Measurements from ENCODE around the gene NUBP1. TPM values are rescaled to one million over a fixed set of nuclear protein-coding genes. Genes with fewer than 3 reads are reported as not detected.
"Not testable (repeated sequence)": the region's sequence is repeated elsewhere in the genome, so short reads cannot be mapped to it uniquely, and the experiment has no call there.

The NUBP1 gene
- polyA plus RNA-seq, 4 donors: 29.6 to 43.3 (median 32.7) TPM

DNA sequence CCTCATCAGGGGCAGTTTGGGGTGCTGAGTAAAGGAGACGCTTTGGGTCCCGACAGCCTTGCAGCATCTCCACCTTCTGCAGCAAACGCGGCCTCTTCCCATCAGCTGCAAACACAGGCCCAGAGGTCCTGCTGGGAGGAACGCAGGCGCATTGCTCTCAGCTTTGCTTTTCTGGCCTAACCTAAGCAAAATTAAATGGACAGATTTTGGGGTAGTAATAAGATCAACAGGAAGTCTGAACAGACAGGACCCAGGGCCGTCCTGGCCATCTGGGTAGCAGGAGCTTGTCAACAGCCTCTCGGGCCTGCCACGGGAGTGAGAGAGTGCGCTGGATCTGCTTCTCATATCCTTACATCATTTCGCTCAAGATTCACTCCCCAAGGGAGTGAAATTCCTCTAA, 7.2 kb downstream of the NUBP1 start:
- no peak for DNase-seq (ENCODE audit: low read depth in 4 of 4, low spot score in 2 of 4)

DNA sequence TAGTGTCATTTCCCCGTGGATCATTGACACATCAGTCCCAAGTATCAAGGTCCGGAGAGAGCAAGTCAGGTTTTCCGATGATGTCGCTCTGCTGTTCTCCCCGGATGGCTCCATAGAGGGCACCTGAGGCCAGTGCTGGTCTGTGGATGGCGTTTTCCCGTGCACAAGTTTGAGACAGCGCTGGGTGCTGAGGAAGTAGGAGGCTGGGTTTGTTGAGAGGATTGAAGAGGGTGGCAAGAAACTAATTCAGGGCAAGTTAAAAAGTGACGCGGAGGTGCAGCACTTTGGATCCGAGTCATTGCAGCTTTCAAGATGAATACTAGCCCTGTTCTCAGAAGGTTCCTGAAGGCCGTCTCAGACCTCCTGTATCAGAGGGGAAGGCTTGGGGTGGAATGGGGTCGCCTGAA, 7.7 kb downstream of the NUBP1 start:
- no peak for DNase-seq (ENCODE audit: low read depth in 4 of 4, low spot score in 2 of 4)

DNA sequence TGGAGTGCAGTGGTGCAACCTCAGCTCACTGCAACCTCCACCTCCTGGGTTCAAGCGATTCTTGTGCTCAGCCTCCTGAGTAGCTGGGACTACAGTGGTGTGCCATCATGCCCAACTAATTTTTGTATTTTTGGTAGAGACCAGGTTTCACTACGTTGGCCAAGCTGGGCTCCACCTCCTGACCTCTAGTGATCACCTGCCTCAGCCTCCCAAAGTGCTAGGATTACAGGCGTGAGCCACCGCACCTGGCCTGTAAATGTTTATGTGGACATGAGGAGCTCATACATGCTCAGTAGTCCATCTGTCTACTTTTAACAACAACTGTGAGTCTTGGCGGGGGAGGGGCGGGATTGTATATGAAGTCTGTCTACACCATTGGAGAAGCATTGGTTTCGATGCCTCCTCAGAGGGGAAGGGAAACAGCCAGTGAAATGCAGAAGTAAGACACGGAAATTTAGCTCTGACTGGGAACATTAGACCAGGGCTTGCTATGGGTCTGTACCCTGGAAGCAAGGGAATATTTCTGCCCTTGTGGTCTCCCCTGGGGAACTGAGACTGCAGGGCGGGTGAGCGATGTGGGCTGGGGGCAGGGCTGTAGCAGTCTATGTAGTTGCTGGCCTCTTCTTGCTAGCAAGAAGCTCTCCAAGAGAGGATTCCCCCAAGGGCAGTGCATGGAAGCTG, 9.3 kb downstream of the NUBP1 start:
- no peak for DNase-seq (ENCODE audit: low read depth in 4 of 4, low spot score in 2 of 4)

DNA sequence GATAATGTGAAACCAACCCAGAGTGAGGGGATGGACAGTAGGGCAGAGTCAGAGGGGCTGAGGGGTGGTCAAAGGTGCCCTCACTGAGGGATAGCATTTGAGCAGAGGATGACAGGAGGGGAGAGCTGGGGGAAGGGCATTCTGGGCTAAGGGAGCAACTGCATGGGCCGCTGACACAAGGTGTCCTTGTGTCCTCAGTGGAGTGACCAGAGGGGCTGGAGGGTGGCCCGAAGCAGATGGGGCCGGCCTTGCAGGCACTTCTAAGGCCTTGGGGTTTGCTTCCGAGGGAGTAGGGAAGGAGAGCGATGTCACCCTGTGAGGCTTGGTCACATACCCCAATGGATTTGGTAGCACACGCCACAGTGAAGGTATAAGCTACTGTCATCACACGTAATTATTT, 10.0 kb downstream of the NUBP1 start:
- DNase-seq (ENCODE audit: low read depth in 4 of 4, low spot score in 2 of 4): no peak

DNA sequence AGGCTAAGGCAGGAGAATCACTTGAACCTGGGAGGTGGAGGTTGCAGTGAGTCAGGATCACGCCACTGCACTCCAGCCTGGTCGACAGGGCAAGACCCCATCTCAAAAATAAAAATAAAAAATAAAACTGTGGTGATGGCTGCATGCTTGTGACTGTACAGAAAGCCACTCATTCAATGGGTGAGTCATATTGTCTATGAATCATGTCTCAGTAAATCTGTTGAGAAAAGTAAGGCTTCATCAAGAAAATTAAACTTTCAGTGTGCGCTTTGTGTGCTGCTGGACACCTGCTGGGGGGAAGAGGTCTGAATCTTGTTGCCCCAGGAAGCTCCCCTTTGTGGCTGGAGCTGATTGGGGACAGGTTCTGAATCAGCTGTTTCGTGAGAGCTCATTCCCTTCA, 11.3 kb downstream of the NUBP1 start:
- no peak for DNase-seq (ENCODE audit: low read depth in 4 of 4, low spot score in 2 of 4)

DNA sequence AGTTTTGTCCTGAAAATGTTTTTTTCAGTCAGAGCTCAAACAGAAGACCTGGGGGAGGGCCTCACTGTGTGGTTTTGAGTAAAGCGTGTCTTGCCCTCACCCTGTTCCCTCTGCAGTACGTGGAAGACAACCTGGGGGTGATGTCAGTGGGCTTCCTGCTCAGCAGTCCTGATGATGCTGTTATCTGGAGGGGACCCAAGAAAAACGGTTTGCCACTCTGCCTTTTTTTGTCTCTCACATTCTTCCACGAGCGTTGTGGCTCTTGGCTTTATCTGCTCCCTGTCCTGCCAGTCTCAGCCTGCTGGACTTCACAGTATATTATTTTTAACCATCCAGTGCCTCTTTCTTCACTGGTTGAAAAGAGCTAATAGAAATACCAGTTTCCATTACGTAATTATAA, 12.9 kb downstream of the NUBP1 start:
- DNase-seq (ENCODE audit: low read depth in 4 of 4, low spot score in 2 of 4): no peak

DNA sequence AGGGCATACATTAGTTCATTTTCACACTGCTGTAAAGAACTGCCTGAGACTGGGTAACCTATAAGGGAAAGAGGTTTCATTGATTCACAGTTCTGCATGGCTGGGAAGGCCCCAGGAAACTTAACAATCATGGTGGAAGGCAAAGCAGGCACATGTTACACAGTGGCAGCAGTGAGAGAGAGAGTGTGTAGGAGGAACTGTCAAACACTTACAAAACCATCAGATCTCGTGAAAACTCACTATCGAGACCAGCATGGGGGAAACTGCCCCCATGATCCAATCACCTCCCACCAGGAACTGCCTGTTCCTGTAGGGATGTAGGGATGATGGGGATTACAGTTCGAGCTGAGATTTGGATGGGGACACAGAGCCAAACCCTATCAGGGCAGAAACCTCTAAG, 17.2 kb downstream of the NUBP1 start:
- DNase-seq (ENCODE audit: low read depth in 4 of 4, low spot score in 2 of 4): no peak

DNA sequence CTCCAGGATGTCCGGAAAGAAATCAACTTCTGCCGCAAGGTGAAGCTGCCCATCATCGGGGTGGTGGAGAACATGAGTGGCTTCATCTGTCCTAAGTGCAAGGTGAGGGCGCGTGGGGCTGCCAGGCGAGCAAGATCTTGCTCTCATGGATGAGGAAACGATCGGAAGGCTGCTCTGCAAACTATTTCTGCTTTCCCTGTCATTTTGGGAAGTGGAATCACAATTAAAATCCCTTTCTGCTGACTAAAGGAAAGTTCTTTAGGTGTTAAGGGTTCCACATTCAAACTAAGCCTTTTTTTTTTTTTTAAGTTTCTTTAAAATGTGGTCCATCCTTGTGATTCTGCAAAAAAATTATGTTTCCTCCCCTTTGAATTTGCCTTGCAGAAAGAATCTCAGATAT, 17.7 kb downstream of the NUBP1 start:
- DNase-seq (ENCODE audit: low read depth in 4 of 4, low spot score in 2 of 4): no peak

DNA sequence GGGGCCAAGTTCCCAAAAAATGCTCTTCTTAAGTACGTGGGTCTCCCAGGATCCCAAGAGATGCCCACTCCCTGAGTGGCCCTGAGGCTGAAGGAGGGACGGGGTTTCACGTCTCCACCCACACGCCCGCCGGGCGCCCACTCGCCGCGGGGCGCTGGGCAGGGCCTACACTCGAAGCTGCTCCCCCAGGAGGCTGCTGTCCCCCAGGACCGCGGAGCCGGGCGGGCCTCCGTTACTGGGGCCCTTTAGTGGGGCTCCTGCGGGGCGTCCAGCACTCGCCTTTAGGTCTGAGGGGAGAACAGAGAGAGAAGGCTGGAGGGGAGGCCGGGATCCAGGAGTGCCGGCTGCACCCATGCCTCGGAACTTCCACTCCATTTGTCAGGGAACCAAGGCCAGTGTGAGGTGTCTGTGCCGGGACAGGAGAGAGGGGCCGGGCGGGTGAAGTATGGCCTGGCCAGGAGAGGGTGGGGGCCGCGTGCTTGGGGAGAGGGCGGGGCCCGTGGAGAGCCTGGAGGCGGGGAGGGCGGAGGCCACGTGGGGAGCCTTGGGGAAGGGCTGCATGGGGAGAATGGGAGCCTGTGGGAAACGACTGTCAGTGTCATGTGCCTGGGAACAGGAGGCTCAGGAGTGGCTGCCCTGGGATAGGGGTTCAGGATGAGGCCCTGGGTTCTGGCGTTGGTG, 18.8 kb downstream of the NUBP1 start:
- no peak for DNase-seq (ENCODE audit: low read depth in 4 of 4, low spot score in 2 of 4)

DNA sequence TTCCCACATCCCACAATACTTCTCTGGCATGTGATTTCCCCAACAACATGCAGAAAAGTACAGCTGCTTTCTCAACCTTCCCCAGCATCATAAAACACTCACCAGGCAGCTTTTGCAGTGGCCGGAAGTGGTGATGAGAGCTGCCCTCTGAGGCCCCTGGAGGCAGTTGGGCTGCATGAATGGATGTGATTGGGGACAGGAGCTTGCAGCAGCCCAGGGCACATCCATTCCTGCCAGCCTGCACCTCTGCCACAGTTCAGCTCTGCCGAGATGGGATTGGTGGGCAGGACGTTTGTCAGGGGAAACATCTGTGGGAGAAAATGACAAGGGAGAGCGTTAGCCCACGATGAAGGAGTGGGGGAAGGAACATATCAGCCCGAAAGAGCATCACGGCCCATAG, 19.8 kb downstream of the NUBP1 start:
- DNase-seq (ENCODE audit: low read depth in 4 of 4, low spot score in 2 of 4): no peak

DNA sequence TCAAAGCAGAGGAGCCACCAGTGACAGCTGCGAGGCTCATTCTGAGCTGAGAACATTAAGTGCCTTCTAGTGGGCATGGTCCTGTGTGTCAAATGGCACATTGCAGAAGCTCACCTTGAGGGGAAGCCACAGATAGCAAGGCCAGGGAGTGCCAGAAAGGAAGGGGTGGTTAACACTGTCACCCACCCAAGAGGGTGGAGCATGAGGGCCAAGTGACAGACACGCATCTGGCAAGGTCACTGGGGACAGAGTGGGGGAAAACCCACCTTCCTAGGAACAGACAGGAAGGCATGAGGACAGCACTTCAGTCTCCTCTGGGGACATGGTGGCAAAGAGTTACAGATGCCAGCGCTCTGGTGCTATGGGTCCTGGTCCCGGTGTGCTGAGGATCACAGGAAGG, 22.1 kb downstream of the NUBP1 start:
- DNase-seq (ENCODE audit: low read depth in 4 of 4, low spot score in 2 of 4): no peak

DNA sequence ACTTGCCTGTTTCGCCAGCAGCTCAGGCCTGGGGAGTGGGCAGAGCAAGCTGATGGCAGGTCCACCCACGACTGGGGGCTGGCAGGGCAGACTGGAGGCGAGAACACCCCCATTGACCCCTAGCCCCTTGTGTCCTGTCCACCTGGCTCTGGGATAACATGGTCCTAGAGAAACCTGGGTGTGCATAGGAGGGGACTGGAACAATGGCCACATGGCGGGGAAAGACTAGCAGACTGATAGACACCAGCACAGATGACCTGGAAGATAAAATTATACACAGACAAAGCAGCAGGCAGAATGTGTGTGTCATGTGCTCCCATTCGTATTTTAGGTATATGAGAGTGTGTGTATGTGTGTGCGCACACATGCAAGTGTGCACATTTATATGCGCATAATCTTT, 23.5 kb downstream of the NUBP1 start:
- no peak for DNase-seq (ENCODE audit: low read depth in 4 of 4, low spot score in 2 of 4)

DNA sequence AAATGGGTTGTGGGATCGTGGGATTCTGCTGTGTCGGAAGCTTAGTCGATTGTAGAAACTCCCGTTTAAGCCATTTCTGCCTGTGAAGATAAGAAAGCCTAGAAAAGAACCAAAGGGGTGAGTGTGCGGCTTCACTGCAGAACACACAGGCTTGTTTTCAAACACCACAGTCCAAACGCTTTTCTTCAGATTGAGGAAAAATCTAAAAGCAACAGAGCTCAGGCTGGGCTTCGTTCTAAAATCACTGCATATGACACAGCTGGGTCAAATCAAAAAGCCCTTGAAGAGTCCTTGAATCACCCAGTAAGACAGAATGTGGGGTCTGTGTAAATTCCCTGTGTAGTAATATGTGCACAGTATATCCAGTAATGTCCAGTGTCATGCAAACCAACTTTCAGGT, 25.7 kb downstream of the NUBP1 start:
- DNase-seq (ENCODE audit: low read depth in 4 of 4, low spot score in 2 of 4): no peak

DNA sequence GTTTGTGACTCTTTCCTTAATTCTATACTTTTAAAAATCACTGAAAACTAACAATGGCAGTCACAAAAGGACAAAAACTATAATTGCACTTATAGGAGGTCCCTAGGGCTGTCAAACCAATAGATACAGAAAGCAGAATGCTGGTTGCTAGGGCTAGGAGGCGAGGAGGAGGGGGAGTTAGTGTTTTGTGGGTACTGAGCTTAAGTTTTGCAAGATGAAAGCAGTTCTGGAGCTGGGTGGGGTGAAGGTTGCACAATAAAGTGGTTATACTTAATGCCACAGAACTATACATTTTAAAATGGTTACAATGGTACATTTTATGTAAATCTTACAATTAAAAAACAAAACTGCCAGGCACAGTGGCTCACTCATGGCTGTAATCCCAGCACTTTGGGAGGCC, 27.3 kb downstream of the NUBP1 start:
- no peak for DNase-seq (ENCODE audit: low read depth in 4 of 4, low spot score in 2 of 4)

DNA sequence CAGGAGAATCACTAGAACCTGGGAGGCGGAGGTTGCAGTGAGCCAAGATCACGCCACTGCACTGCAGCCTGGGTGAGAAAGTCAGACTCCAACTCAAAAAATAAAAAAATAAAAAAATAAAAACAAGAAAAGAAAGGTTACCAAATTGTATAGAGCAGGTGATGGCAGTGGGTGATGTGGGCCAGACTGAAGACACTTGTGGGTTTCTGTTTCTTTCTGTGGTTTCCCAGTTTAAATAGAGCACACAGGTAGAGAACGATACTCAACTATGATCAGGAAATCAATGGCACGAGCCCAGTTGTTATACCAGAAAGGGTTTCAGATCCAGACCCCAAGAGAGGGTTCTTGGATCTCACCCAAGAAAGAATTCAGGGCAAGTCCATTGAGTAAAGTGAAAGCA, 32.6 kb downstream of the NUBP1 start:
- DNase-seq (ENCODE audit: low read depth in 4 of 4, low spot score in 2 of 4): no peak

DNA sequence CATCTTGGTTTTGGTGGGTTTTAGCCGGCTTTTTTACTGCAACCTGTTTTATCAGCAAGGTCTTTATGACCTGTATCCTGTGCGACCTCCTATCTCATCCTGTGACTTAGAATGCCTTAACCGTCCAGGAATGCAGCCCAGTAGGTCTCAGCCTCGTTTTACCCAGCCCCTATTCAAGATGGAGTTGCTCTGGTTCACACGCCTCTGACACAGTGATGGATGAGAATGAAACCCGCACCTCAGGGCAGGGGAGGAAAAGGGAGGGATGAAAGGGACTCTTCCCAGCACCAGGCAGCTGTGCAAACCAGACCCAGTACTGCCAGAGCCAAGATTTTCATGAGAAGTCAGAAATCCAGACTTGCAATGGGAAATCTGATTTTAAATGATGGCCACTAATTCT, 33.3 kb downstream of the NUBP1 start:
- DNase-seq (ENCODE audit: low read depth in 4 of 4, low spot score in 2 of 4): not testable (repeated sequence)

DNA sequence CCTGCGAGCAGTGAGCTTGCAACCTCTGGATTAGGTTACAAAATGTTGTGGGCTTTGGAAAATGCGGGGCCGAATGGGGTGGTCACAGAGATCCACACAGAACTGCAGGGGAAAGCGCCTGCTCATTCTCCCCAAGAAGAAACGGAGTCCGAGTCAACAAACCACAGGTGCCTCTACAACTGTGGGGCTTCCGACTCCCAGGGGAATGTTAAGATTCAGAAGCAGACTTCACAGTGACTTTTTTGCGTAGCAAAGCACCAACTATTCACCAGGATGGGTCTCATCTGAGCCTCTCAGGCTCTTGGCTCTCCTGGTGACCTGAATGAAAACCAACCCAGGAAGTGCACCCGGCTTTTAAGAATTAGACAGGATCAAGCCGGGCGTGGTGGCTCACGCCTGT, 33.7 kb downstream of the NUBP1 start:
- no peak for DNase-seq (ENCODE audit: low read depth in 4 of 4, low spot score in 2 of 4)

DNA sequence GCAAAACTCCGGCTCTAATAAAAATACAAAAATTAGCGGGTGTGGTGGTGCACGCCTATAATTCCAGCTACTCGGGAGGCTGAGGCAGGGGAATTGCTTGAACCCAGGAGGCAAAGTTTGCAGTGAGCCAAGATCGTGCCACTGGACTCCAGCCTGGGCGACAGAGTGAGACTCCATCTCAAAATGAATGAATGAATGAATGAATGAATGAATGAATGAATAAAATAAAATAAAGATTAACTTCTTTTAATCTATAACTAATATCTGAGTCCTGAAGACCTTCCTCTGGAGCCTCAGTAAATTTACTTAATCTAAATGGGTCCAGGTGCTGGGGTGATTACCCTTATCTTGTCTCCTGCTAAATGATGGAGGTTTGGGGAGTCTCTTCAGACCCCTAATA, 36.3 kb downstream of the NUBP1 start:
- DNase-seq (ENCODE audit: low read depth in 4 of 4, low spot score in 2 of 4): not testable (repeated sequence)

DNA sequence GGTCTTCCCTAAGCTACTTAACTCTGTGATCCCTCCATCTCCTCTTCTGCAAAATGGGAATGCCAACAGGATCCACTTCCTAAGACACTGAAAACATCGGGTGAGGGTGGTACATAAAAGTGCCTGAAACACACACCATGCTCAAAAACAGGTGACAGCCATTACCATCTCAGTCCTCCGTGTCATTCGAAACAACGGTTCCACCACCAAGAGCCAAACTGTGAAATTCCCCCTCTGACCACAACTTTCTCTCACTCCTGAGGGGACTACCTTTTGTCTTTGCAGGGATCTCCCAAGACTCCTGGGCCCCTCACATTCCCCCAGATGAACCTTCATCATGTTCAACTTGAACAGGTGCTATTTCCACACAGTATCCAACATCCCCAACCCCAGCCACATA, 37.0 kb downstream of the NUBP1 start:
- DNase-seq (ENCODE audit: low read depth in 4 of 4, low spot score in 2 of 4): no peak

DNA sequence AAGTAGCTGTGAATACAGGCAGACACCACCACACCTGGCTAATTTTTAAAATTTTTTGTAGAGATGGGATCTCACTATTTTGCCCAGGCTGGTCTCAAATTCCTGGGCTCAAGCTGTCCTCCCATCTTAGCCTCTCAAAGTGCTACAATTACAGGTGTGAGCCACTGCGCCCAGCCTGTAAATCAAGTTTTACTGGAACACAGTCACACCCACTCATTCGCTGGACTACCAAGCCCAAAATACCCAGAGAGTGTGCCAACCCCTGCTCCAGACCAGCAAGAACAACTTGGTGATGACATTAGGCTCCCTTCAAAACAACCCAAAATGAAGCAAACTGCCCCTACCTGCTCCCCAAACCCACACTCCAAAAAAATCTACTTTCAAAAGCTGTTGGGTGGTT, 39.0 kb downstream of the NUBP1 start:
- no peak for DNase-seq (ENCODE audit: low read depth in 4 of 4, low spot score in 2 of 4)

DNA sequence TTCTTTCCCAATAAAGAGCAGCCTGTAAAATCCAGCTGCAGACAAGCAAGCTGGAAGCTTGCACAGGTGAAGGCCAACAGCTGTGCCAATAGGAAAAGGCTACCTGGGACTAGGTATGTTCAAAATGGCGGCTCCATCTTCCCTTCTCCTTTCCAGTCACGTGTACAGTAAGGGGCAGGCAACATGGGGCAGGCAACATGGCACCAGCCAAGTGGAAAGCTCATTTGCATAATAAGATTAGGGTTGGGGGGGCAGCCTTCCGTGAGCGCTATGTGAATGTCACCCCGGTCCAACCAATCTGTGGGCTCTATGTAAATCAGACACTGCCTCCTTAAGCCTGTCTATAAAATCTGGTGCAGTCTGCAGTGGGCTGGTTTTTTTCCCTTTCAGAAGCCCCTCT, 43.7 kb downstream of the NUBP1 start:
- DNase-seq (ENCODE audit: low read depth in 4 of 4, low spot score in 2 of 4): no peak

DNA sequence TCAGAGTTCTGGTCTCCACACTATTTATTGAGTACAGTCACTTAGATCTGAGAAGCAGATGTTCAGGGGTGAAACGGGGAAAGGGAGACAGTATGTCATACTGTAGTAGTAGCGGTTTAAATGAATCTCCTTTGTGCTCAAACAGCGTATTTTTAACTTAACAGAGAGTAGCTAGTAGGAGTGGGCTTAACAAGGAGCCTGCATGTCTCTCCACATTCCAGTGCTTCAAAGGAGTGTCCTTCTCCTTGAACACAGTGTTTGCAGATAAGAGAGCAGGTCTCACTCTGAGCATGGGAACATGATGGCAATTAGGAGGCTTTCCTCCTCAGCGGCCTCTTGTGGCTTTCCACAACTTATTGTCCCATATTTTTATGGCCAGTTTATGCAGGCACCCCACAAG, 45.0 kb downstream of the NUBP1 start:
- DNase-seq (ENCODE audit: low read depth in 4 of 4, low spot score in 2 of 4): not testable (repeated sequence)

DNA sequence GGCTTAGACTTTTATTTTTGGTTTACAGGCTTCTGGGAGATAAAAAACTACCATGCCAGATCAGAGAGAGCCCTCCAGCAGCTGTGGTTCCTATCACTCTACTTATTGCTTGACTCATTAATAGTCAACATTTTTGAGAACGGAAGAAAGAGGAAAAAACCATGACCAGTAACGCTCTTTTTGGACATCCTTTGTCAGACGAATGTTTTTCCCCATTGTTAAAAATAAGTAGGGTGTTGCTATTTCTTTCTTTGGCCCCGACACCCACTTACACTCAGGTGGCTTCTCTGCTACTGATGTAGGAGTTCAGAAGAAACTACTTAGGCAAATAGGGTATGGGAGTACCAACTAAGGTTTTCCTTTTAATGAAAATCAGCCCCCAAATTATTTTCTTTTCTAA, 47.4 kb downstream of the NUBP1 start:
- DNase-seq (ENCODE audit: low read depth in 4 of 4, low spot score in 2 of 4): no peak
